ACC112 (cell line): Measurements from ENCODE around the gene LIPH.
"Not testable (repeated sequence)": the region's sequence is repeated elsewhere in the genome, so short reads cannot be mapped to it uniquely, and the experiment has no call there.

ENCODE experiments used
- H2AFZ ChIP-seq: fragments of 200-600 bp; sonication (generic); one replicate; pipeline ENCODE4 v1.6.0; 2017; ENCODE audit warnings: antibody characterized with exemption, low read length; ENCODE audit not compliant: unreplicated experiment
- H3K27ac ChIP-seq: fragments of 200-600 bp; sonication (generic); 2 replicates; pipeline ENCODE4 v1.5.1; 2014; ENCODE audit warnings: low read depth, mild to moderate bottlenecking, antibody characterized with exemption, low read length, moderate library complexity
- H3K27me3 ChIP-seq: fragments of 200-600 bp; sonication (generic); 2 replicates; pipeline ENCODE4 v1.6.1; 2014; ENCODE audit warnings: mild to moderate bottlenecking, antibody characterized with exemption, low read length, moderate library complexity, mixed read lengths; ENCODE audit not compliant: insufficient read depth
- H3K36me3 ChIP-seq: fragments of 200-600 bp; sonication (generic); 2 replicates; pipeline ENCODE4 v1.6.1; 2016; ENCODE audit warnings: mild to moderate bottlenecking, antibody characterized with exemption, low read length, moderate library complexity, mixed read lengths; ENCODE audit not compliant: insufficient read depth
- H3K4me1 ChIP-seq: fragments of 200-600 bp; sonication (generic); one replicate; pipeline ENCODE4 v1.6.1; 2016; ENCODE audit warnings: low read length, mixed read lengths; ENCODE audit not compliant: insufficient read depth, unreplicated experiment, control insufficient read depth
- H3K4me3 ChIP-seq: fragments of 200-600 bp; sonication (generic); 2 replicates; pipeline ENCODE4 v1.5.1; 2014; ENCODE audit warnings: mild to moderate bottlenecking, low read depth, low read length
- H3K79me2 ChIP-seq: fragments of 200-600 bp; sonication (generic); one replicate; pipeline ENCODE4 v1.6.0; 2016; ENCODE audit warnings: low read length; ENCODE audit not compliant: control insufficient read depth, unreplicated experiment, insufficient read depth

The LIPH gene

DNA sequence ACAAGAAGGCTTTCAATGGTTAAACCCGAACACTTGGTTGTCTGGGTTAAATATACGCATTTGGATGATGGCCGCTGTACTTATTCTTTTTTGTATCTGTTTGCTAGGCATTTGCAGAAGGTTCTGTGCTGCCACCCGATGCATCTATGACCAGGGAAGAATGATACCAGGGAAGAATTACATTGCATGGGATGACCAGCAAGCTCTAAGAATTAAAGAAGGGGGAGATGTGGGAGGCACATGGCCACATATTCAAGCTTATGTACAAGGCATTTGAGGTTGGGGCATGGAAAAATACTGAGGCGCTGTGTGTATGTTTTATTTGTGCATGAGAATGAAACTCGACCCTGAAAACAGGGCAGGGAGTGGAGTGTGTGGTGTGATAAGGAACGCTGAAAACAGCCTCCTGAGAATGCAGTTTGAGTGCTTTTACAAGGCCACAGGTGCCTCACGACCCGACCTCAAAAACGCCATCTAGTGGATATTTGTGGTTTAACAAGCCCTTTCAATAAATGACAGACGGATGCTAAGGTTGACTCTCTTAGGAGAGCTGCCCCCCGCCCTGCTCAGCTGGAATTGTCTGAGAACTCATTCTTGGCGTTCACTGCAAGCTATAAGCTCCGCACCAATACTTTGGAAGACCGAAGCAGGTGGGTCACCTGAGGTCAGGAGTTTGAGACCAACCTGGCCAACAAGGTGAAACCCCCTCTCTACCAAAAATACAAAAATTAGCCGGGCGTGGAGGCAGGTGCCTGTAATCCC is 22.9 kb upstream of the LIPH start:
- not testable (repeated sequence) for H2AFZ ChIP-seq, H3K36me3 ChIP-seq, H3K27ac ChIP-seq, H3K79me2 ChIP-seq, H3K27me3 ChIP-seq, H3K4me3 ChIP-seq, H3K4me1 ChIP-seq

- no peak overlapping the region for H3K4me3 ChIP-seq
- H3K27ac ChIP-seq: no peak overlapping the region
- H3K36me3 ChIP-seq: no peaks in the 10 kb centered on the region
- no peaks in the 10 kb centered on the region for H3K27me3 ChIP-seq
- H2AFZ ChIP-seq: no peak overlapping the region
- no peaks in the 10 kb centered on the region for H3K79me2 ChIP-seq
- no peaks in the 10 kb centered on the region for H3K4me1 ChIP-seq
Measured at GRCh38 chr3:185572183-185572582, 19.8 kb upstream of the LIPH start.

DNA sequence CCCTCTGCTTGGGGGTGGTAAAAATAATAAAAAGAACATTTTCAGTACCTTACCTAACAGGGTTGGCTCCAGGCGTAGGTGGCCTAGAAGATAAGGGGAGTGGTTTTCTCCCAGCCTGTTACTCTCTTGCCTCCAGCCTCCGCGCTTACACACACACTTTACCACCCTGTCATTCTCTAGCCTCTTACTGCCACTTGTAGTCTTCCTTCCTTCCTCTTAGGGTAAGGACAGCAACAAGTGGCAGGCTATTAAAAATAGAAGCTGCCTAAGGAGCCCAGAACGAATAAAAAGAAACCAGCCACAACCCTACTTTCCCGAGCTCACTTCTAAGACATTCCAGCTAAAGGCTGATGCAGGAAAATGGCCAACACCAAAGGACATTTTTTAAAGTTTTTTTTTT is 9.6 kb upstream of the LIPH start:
- H3K27me3 ChIP-seq: 0 out of 2 replicates have a peak, but pooled peaks cover 5% of the 10 kb centered on the region
- no peaks in the 10 kb centered on the region for H3K36me3 ChIP-seq
- H3K27ac ChIP-seq: no peak overlapping the region
- H2AFZ ChIP-seq: no peak overlapping the region
- no peak overlapping the region for H3K4me3 ChIP-seq
- no peaks in the 10 kb centered on the region for H3K79me2 ChIP-seq
- H3K4me1 ChIP-seq: peaks cover 8% of the 10 kb centered on the region

DNA sequence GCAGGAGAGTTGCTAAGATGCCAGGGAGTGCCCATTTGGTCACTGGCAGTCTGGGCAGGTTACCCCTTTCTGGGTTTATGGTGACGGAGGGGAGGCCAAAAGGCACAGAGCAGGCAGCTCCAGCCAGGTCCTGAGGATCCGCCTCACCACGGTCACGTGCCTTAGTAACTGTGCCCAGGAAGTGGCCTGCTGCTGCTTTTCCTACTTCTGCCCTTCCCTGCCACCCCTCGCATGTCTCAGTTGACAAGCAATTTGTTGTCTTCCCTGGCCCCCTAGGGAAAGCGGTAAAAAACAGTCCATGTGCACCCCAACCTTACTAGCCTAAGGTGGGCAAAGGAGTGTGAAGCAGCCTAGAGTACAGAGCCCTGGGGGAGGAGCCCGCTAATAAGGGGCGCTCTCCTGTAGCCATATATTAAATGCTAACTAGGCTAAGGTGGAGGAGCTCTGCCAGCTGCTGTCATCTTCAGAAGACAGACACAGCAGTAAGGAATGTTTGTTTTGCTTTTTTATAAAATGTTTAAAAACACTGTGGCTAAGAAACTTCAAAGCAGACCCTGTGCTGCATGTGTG is 9.1 kb upstream of the LIPH start:
- peaks cover 8% of the 10 kb centered on the region for H3K4me1 ChIP-seq
- no peaks in the 10 kb centered on the region for H3K36me3 ChIP-seq
- H3K79me2 ChIP-seq: no peaks in the 10 kb centered on the region
- 0 out of 2 replicates have a peak, but pooled peaks cover 5% of the 10 kb centered on the region for H3K27me3 ChIP-seq
- H3K4me3 ChIP-seq: no peak overlapping the region
- no peak overlapping the region for H2AFZ ChIP-seq
- no peak overlapping the region for H3K27ac ChIP-seq

GRCh38 chr3:185560676-185561075 is 8.3 kb upstream of the LIPH start:
- Histone ChIP-seq H3K36me3 (no peaks in the 10 kb centered on the region), H3K79me2 (no peaks in the 10 kb centered on the region), H3K27ac (no peak overlapping the region), H3K27me3 (0 out of 2 replicates have a peak, but pooled peaks cover 5% of the 10 kb centered on the region), H3K4me1 (peaks cover 13% of the 10 kb centered on the region), H2AFZ (no peak overlapping the region), H3K4me3 (no peak overlapping the region)

GRCh38 chr3:185559706-185560090 is 7.3 kb upstream of the LIPH start:
- peaks cover 20% of the 10 kb centered on the region for H3K4me1 ChIP-seq
- no peaks in the 10 kb centered on the region for H3K79me2 ChIP-seq
- H3K27ac ChIP-seq: no peak overlapping the region
- no peaks in the 10 kb centered on the region for H3K36me3 ChIP-seq
- H3K4me3 ChIP-seq: no peak overlapping the region
- H2AFZ ChIP-seq: no peak overlapping the region
- 0 out of 2 replicates have a peak, but pooled peaks cover 5% of the 10 kb centered on the region for H3K27me3 ChIP-seq

GRCh38 chr3:185558395-185558794 is 6.0 kb upstream of the LIPH start:
- 0 out of 2 replicates have a peak, but pooled peaks cover 5% of the 10 kb centered on the region for H3K27me3 ChIP-seq
- H3K36me3 ChIP-seq: no peaks in the 10 kb centered on the region
- no peak overlapping the region for H2AFZ ChIP-seq
- peak overlapping the region; percentile 7; the same call in 1 of the 2 replicates for H3K4me3 ChIP-seq
- H3K27ac ChIP-seq: peak overlapping the region; percentile 24; the same call in 1 of the 2 replicates
- H3K79me2 ChIP-seq: no peaks in the 10 kb centered on the region
- H3K4me1 ChIP-seq: peaks cover 20% of the 10 kb centered on the region

GRCh38 chr3:185556640-185557039 is 4.3 kb upstream of the LIPH start:
- not testable (repeated sequence) for H2AFZ ChIP-seq, H3K27ac ChIP-seq, H3K36me3 ChIP-seq, H3K79me2 ChIP-seq, H3K4me3 ChIP-seq, H3K27me3 ChIP-seq
- peaks cover 27% of the 10 kb centered on the region for H3K4me1 ChIP-seq

GRCh38 chr3:185555860-185556347 is 3.5 kb upstream of the LIPH start:
- no peaks in the 10 kb centered on the region for H3K79me2 ChIP-seq
- H3K27ac ChIP-seq: no peak overlapping the region
- H3K27me3 ChIP-seq: 0 out of 2 replicates have a peak, but pooled peaks cover 2% of the 10 kb centered on the region
- H2AFZ ChIP-seq: no peak overlapping the region
- H3K36me3 ChIP-seq: no peaks in the 10 kb centered on the region
- no peak overlapping the region for H3K4me3 ChIP-seq
- H3K4me1 ChIP-seq: peaks cover 27% of the 10 kb centered on the region

- H3K4me1 ChIP-seq: peaks cover 29% of the 10 kb centered on the region
- H2AFZ ChIP-seq: no peak overlapping the region
- H3K4me3 ChIP-seq: no peak overlapping the region
- no peak overlapping the region for H3K27ac ChIP-seq
- no peaks in the 10 kb centered on the region for H3K27me3 ChIP-seq
- H3K79me2 ChIP-seq: no peaks in the 10 kb centered on the region
- H3K36me3 ChIP-seq: no peaks in the 10 kb centered on the region
Measured at GRCh38 chr3:185555101-185555501, 2.7 kb upstream of the LIPH start.

DNA sequence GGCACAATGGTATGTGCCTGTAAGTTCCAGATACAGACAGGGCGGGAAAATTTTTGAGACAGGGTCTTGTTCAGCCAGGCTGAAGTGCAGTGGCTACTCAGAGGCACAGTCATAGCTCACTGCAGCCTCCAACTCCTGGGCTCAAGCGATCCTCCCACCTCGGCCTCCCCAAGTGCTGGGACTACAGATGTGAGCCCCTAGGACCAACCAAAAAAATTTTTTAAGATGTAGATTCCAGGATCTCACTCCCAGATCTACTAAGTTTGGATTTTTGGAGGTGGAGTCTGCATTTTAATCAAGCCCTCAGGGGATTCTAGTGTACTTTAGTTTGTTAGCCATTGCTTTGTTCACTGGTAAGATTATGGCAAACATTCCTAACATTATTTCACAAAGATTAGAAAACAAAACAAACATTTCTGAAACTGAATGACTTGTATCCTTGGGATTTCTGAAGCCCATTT is 2.7 kb downstream of the LIPH start:
- Histone ChIP-seq H3K4me3 (peak overlapping the region; percentile 3; the same call in 1 of the 2 replicates), H3K79me2 (no peaks in the 10 kb centered on the region), H3K27ac (peak overlapping the region; percentile 76)

More for the DNA sequence above, 2.7 kb downstream of the LIPH start:
- peaks cover 23% of the 10 kb centered on the region for H3K4me1 ChIP-seq
- no peak overlapping the region for H2AFZ ChIP-seq
- no peaks in the 10 kb centered on the region for H3K36me3 ChIP-seq
- no peaks in the 10 kb centered on the region for H3K27me3 ChIP-seq
